H9 (cell line): ENCODE measurements around the gene SRSF4. TPM values are rescaled to one million over a fixed set of nuclear protein-coding genes. Genes with fewer than 3 reads are reported as not detected.

Experiments
- DNase-seq: peaks from one replicate; pipeline ENCODE4 v3.0.0-alpha.2; 2017
- H2AFZ ChIP-seq: one replicate; pipeline ENCODE4 v1.6.1; 2013; ENCODE audit warnings: mild to moderate bottlenecking, low read length, control low read depth, moderate library complexity
- H2AK5ac ChIP-seq: 2 replicates; pipeline ENCODE4 v1.6.1; 2013; ENCODE audit warnings: low read length, control low read depth, mixed read lengths; ENCODE audit not compliant: insufficient read length
- H2BK120ac ChIP-seq: one replicate; pipeline ENCODE4 v1.6.1; 2013; ENCODE audit warnings: low read depth, mild to moderate bottlenecking, low read length, control low read depth, inconsistent platforms; ENCODE audit not compliant: poor library complexity, severe bottlenecking
- H2BK12ac ChIP-seq: 2 replicates; pipeline ENCODE4 v1.6.1; 2013; ENCODE audit warnings: low read length, control low read depth, mixed read lengths, low read depth; ENCODE audit not compliant: insufficient read length
- H2BK15ac ChIP-seq: 2 replicates; pipeline ENCODE4 v1.6.1; 2013; ENCODE audit warnings: low read depth, low read length, control low read depth
- H2BK20ac ChIP-seq: one replicate; pipeline ENCODE4 v1.6.1; 2013; ENCODE audit warnings: low read depth, mild to moderate bottlenecking, low read length, control low read depth, inconsistent platforms; ENCODE audit not compliant: poor library complexity, severe bottlenecking
- H2BK5ac ChIP-seq: 2 replicates; pipeline ENCODE4 v1.6.1; 2013; ENCODE audit warnings: low read length, control low read depth, mixed read lengths; ENCODE audit not compliant: insufficient read length
- H3K14ac ChIP-seq: 2 replicates; pipeline ENCODE4 v1.6.1; 2013; ENCODE audit warnings: low read length, control low read depth; ENCODE audit not compliant: insufficient read depth
- H3K18ac ChIP-seq: 2 replicates; pipeline ENCODE4 v1.6.1; 2013; ENCODE audit warnings: low read depth, mild to moderate bottlenecking, mixed read lengths, low read length, control low read depth; ENCODE audit not compliant: insufficient read length
- H3K23ac ChIP-seq: 2 replicates; pipeline ENCODE4 v1.6.1; 2013; ENCODE audit warnings: low read length, control low read depth, mixed read lengths, low read depth; ENCODE audit not compliant: insufficient read length
- H3K23me2 ChIP-seq: 2 replicates; pipeline ENCODE4 v1.6.1; 2013; ENCODE audit warnings: low read depth, mild to moderate bottlenecking, mixed read lengths, low read length, control low read depth; ENCODE audit not compliant: insufficient read length, poor library complexity, severe bottlenecking
- H3K27ac ChIP-seq: 2 replicates; pipeline ENCODE4 v1.5.1; 2013; ENCODE audit warnings: low read length, control low read depth, mixed read lengths, low read depth; ENCODE audit not compliant: insufficient read length
- H3K27me3 ChIP-seq: 2 replicates; pipeline ENCODE4 v1.6.1; 2013; ENCODE audit warnings: low read length, control low read depth, inconsistent platforms; ENCODE audit not compliant: insufficient read depth
- H3K4ac ChIP-seq: 2 replicates; pipeline ENCODE4 v1.6.1; 2013; ENCODE audit warnings: low read depth, mild to moderate bottlenecking, control low read depth, inconsistent platforms, low read length, moderate library complexity
- H3K4me1 ChIP-seq: 2 replicates; pipeline ENCODE4 v1.6.1; 2013; ENCODE audit warnings: low read length, control low read depth, inconsistent platforms; ENCODE audit not compliant: insufficient read depth
- H3K4me2 ChIP-seq: 2 replicates; pipeline ENCODE4 v1.6.1; 2013; ENCODE audit warnings: low read length, control low read depth, mixed read lengths; ENCODE audit not compliant: insufficient read length, insufficient read depth
- H3K56ac ChIP-seq: 2 replicates; pipeline ENCODE4 v1.6.1; 2013; ENCODE audit warnings: low read depth, mild to moderate bottlenecking, mixed read lengths, low read length, control low read depth; ENCODE audit not compliant: insufficient read length
- H3K79me1 ChIP-seq: 2 replicates; pipeline ENCODE4 v1.6.1; 2013; ENCODE audit warnings: low read depth, mild to moderate bottlenecking, moderate library complexity, low read length, control low read depth, inconsistent platforms; ENCODE audit not compliant: insufficient read depth, poor library complexity, severe bottlenecking
- H3K79me2 ChIP-seq: 2 replicates; pipeline ENCODE4 v1.6.1; 2013; ENCODE audit warnings: low read length, control low read depth, inconsistent platforms; ENCODE audit not compliant: insufficient read depth
- H3K9ac ChIP-seq: 2 replicates; pipeline ENCODE4 v1.6.1; 2013; ENCODE audit warnings: low read length, control low read depth, mixed read lengths; ENCODE audit not compliant: insufficient read length; ENCODE audit errors: extremely low read depth
- H3K9me3 ChIP-seq: one replicate; pipeline ENCODE4 v1.6.1; 2013; ENCODE audit warnings: low read depth, low read length, inconsistent platforms; ENCODE audit not compliant: control insufficient read depth
- H3T11ph ChIP-seq: one replicate; pipeline ENCODE4 v1.6.1; 2013; ENCODE audit warnings: mild to moderate bottlenecking, low read length, control low read depth, inconsistent platforms
- H4K20me1 ChIP-seq: one replicate; pipeline ENCODE4 v1.6.1; 2013; ENCODE audit not compliant: control insufficient read depth, insufficient read length, insufficient read depth
- H4K5ac ChIP-seq: 2 replicates; pipeline ENCODE4 v1.6.1; 2013; ENCODE audit warnings: low read depth, mild to moderate bottlenecking, mixed read lengths, low read length, control low read depth; ENCODE audit not compliant: insufficient read length
- H4K8ac ChIP-seq: replicated peaks from 2 replicates; pipeline ENCODE4 v1.6.1; 2013; ENCODE audit warnings: low read length, control low read depth, mixed read lengths, low read depth; ENCODE audit not compliant: insufficient read length
- H4K91ac ChIP-seq: 2 replicates; pipeline ENCODE4 v1.6.1; 2013; ENCODE audit warnings: low read depth, mild to moderate bottlenecking, moderate library complexity, mixed read lengths, low read length, control low read depth; ENCODE audit not compliant: insufficient read length
- H3K27ac Mint-ChIP-seq, 3 experiments: 2 replicates in 2 of 3; 3 replicates in 1 of 3; pipeline ENCODE4 v1.8.0; 2020 to 2021; ENCODE audit warnings: mixed read lengths in 3 of 3, mild to moderate bottlenecking in 1 of 3, moderate library complexity in 1 of 3
- H3K27me3 Mint-ChIP-seq: 2 replicates; pipeline ENCODE4 v1.8.0; 2021; ENCODE audit warnings: low read depth, mild to moderate bottlenecking, moderate library complexity, mixed read lengths
- H3K36me3 Mint-ChIP-seq, 3 experiments: 2 replicates in 2 of 3; 3 replicates in 1 of 3; pipeline ENCODE4 v1.8.0; 2020 to 2021; ENCODE audit warnings: low read depth in 3 of 3, mixed read lengths in 3 of 3; ENCODE audit not compliant: insufficient read depth in 1 of 3
- H3K4me1 Mint-ChIP-seq, 2 experiments: 2 replicates each; pipeline ENCODE4 v1.8.0; 2020; ENCODE audit warnings: mixed read lengths in 2 of 2
- H3K4me3 Mint-ChIP-seq, 2 experiments: 2 replicates in 1 of 2; 3 replicates in 1 of 2; pipeline ENCODE4 v1.8.0; 2020 to 2021; ENCODE audit warnings: mild to moderate bottlenecking in 2 of 2, mixed read lengths in 2 of 2, moderate library complexity in 1 of 2
- H3K9me3 Mint-ChIP-seq, 2 experiments: 2 replicates in 1 of 2; 3 replicates in 1 of 2; pipeline ENCODE4 v1.8.0; 2020; ENCODE audit warnings: mild to moderate bottlenecking in 2 of 2, mixed read lengths in 2 of 2, moderate library complexity in 1 of 2
- WGBS: extraction: QIAGEN DNeasy Blood & Tissue Kit; methylation state at CpG from one replicate; pipeline ENCODE4 v1.1.7; 2013; ENCODE audit warnings: missing lambda C conversion rate, low lambda C conversion rate, mixed read lengths; ENCODE audit not compliant: insufficient read length; ENCODE audit errors: extremely low coverage; 5-methylcytosine and 5-hydroxymethylcytosine counted together
- total RNA-seq: library from RNA; stranded (reverse); gene quantifications from 2 replicates; pipeline ENCODE4 v1.2.1, GENCODE V29; 2021
- TF ChIP-seq, protein P1 (sequence below): fragments of 200-600 bp; sonication (generic); conservative IDR thresholded peaks from 3 replicates; pipeline ENCODE4 v1.8.0; 2021; ENCODE audit warnings: antibody characterized with exemption, mild to moderate bottlenecking

The SRSF4 gene
- total RNA-seq, 1 experiment from 2014 or later: 90.6 TPM

DNA sequence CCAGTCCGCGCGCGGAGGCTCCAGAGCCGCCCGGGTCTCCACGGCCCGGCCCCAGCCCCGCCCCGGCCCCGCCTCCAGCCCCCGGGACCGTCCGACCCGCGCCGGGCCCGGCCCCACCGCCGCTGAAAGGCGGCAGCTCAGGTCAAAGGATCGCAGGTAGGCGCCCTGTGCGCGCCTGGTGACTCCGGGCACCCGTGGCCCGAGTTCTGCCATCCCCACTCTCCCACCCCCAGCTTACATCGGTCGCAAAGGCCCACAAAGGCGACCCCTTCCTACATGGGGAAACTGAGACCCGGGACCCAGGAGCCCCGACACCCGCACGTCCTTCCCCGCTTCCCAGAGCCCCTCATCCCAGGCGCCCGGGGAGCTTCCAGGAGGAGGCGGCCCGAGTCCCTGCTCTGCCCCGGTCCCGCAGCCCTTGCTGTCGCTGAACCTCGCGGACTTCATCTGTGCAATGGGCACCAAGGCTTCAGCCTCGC is 57.8 kb downstream of the SRSF4 start, which contains the start of gene TMEM200B:
TMEM200B (minus strand) TSS at position 17 of the 479 bp plus-strand sequence. CDS start 2,075 bp downstream, outside the sequence.
- Histone ChIP-seq H4K20me1 (peaks cover 2% of the 10 kb centered on the region), H3K23ac (no peak within 1 kb of the TSS), H3T11ph (no peak within 1 kb of the TSS), H3K14ac (peak within 1 kb of the TSS; percentile 80), H2BK15ac (no peak within 1 kb of the TSS), H3K79me1 (no peaks in the 10 kb centered on the region), H3K18ac (peak within 1 kb of the TSS; percentile 32), H4K8ac (no peak within 1 kb of the TSS), H3K79me2 (no peaks in the 10 kb centered on the region), H3K27me3 (no peaks in the 10 kb centered on the region; the same call in 1 of the 2 replicates), H3K23me2 (peaks cover 18% of the 10 kb centered on the region), H3K27ac (no peak within 1 kb of the TSS), H3K4me1 (peaks cover 2% of the 10 kb centered on the region; the same call in 1 of the 2 replicates), H2AK5ac (no peak within 1 kb of the TSS), H2AFZ (no peak within 1 kb of the TSS), H4K91ac (no peak within 1 kb of the TSS), H3K9me3 (no peaks in the 10 kb centered on the region), H2BK120ac (no peak within 1 kb of the TSS), H4K5ac (no peak within 1 kb of the TSS), H2BK20ac (no peak within 1 kb of the TSS), H3K56ac (no peak within 1 kb of the TSS), H2BK5ac (no peak within 1 kb of the TSS), H3K4me2 (peak within 1 kb of the TSS; percentile 51), H3K9ac (peak within 1 kb of the TSS; percentile 39), H2BK12ac (no peak within 1 kb of the TSS), H3K4ac (no peak within 1 kb of the TSS)
- TF ChIP-seq, protein P1, sequence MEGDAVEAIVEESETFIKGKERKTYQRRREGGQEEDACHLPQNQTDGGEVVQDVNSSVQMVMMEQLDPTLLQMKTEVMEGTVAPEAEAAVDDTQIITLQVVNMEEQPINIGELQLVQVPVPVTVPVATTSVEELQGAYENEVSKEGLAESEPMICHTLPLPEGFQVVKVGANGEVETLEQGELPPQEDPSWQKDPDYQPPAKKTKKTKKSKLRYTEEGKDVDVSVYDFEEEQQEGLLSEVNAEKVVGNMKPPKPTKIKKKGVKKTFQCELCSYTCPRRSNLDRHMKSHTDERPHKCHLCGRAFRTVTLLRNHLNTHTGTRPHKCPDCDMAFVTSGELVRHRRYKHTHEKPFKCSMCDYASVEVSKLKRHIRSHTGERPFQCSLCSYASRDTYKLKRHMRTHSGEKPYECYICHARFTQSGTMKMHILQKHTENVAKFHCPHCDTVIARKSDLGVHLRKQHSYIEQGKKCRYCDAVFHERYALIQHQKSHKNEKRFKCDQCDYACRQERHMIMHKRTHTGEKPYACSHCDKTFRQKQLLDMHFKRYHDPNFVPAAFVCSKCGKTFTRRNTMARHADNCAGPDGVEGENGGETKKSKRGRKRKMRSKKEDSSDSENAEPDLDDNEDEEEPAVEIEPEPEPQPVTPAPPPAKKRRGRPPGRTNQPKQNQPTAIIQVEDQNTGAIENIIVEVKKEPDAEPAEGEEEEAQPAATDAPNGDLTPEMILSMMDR: no peak
- H3K36me3 Mint-ChIP-seq: peaks cover 0 to 11% (median 4%) of the 10 kb centered on the region in 3 experiments; a peak in 6 of 7 replicates
- H3K9me3 Mint-ChIP-seq: no peaks in the 10 kb centered on the region
- H3K27me3 Mint-ChIP-seq: peaks cover 31% of the 10 kb centered on the region
- DNase-seq: no peak
- peaks cover 9 to 10% of the 10 kb centered on the region in 2 experiments for H3K4me1 Mint-ChIP-seq
- no peak within 1 kb of the TSS for H3K27ac Mint-ChIP-seq
- WGBS: no CpG with 5 or more reads among the region's 46 CpGs
- H3K4me3 Mint-ChIP-seq: peak within 1 kb of the TSS; percentile 75 to 82
